Loucy (cell line): ENCODE measurements around the gene SERP2.
"Not testable (repeated sequence)": the region's sequence is repeated elsewhere in the genome, so short reads cannot be mapped to it uniquely, and the experiment has no call there.

Experiments used
- H2AFZ ChIP-seq: fragments of 200-600 bp; sonication (generic); 2 replicates; pipeline ENCODE4 v1.6.0; 2016; ENCODE audit warnings: antibody characterized with exemption, mild to moderate bottlenecking, low read length, moderate library complexity
- H3F3A ChIP-seq: fragments of 200-600 bp; 2 replicates; pipeline ENCODE4 v1.6.0; 2016; ENCODE audit warnings: antibody characterized with exemption, low read depth, mild to moderate bottlenecking
- H3K27me3 ChIP-seq: fragments of 200-600 bp; sonication (generic); 2 replicates; pipeline ENCODE4 v1.6.1; 2014; ENCODE audit warnings: low read length, mild to moderate bottlenecking; ENCODE audit not compliant: insufficient read depth, poor library complexity, severe bottlenecking
- H3K36me3 ChIP-seq: fragments of 200-600 bp; sonication (generic); 2 replicates; pipeline ENCODE4 v1.6.1; 2016; ENCODE audit warnings: low read length; ENCODE audit not compliant: insufficient read depth
- H3K4me1 ChIP-seq: fragments of 200-600 bp; sonication (generic); 2 replicates; pipeline ENCODE4 v1.5.1; 2014; ENCODE audit warnings: low read length, mild to moderate bottlenecking; ENCODE audit not compliant: insufficient read depth, poor library complexity, severe bottlenecking
- H3K4me2 ChIP-seq: fragments of 200-600 bp; sonication (generic); 2 replicates; pipeline ENCODE4 v1.6.0; 2014; ENCODE audit warnings: antibody characterized with exemption, low read length, low read depth, mild to moderate bottlenecking; ENCODE audit not compliant: poor library complexity, severe bottlenecking
- H3K4me3 ChIP-seq: fragments of 200-600 bp; sonication (generic); 2 replicates; pipeline ENCODE4 v1.5.1; 2014; ENCODE audit warnings: low read length, mild to moderate bottlenecking, mixed read lengths; ENCODE audit not compliant: poor library complexity, severe bottlenecking
- H3K79me2 ChIP-seq: fragments of 200-600 bp; sonication (generic); 2 replicates; pipeline ENCODE4 v1.6.1; 2014; ENCODE audit warnings: low read length; ENCODE audit not compliant: insufficient read depth
- H3K9ac ChIP-seq: fragments of 200-600 bp; sonication (generic); 2 replicates; pipeline ENCODE4 v1.6.0; 2014; ENCODE audit warnings: mild to moderate bottlenecking, low read depth, low read length, moderate library complexity; ENCODE audit not compliant: poor library complexity, severe bottlenecking
- H3K9me2 ChIP-seq: fragments of 200-600 bp; sonication (generic); replicated peaks from 2 replicates; pipeline ENCODE4 v1.6.1; 2016; ENCODE audit warnings: low read depth, low read length, mixed read lengths
- H3K9me3 ChIP-seq: fragments of 200-600 bp; sonication (generic); 2 replicates; pipeline ENCODE4 v1.6.1; 2014; ENCODE audit warnings: mild to moderate bottlenecking, antibody characterized with exemption, low read length, low read depth; ENCODE audit not compliant: insufficient read depth
- H4K20me1 ChIP-seq: fragments of 200-600 bp; sonication (generic); 2 replicates; pipeline ENCODE4 v1.6.0; 2014; ENCODE audit warnings: antibody characterized with exemption, low read length, mild to moderate bottlenecking; ENCODE audit not compliant: insufficient read depth, poor library complexity, severe bottlenecking
- EZH2phosphoT487 ChIP-seq: fragments of 200-600 bp; IDR thresholded peaks from 2 replicates; pipeline ENCODE4 v1.6.1; 2018; ENCODE audit warnings: antibody characterized with exemption, mild to moderate bottlenecking, moderate library complexity, borderline replicate concordance
- TF ChIP-seq, protein P1 (sequence below): fragments of 200-600 bp; sonication (generic); conservative IDR thresholded peaks from 2 replicates; pipeline ENCODE4 v1.5.1; 2014; ENCODE audit warnings: mild to moderate bottlenecking, antibody characterized with exemption, low read length

Gene SERP2

DNA sequence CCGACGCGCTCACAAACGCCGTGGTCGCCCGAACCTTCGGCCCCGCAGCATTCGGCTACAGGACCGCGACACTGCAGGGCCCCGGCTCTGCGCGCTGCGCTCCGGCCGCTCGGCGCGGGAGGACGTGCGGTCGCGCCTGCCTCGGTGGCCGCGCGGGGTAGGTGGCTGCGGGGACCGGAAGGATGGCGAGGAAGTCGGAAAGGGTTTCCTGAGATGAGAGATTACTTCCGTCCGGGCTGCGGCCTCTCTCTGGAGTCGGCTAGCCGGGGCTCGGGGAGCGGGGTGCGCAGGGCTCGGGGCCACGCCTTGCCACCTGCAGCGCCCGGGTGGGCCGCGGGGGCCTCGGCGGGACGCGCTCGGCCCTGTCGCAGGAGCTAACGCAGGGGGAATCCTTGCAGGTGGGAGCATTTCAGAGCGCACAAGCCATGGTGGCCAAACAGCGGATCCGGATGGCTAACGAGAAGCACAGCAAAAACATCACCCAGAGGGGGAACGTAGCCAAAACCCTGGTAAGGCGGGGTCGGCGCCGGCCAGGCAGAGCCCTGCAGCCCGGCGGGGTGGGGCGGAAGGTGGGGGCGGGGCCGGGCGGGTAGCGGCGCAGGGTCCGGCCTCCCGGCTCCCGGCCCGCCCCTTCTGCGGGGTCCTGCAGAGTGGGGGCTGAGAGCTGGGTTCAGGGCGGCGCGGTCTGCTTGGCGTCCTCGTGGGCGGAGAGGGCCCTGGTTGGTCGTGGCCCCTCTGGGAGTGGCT is at the start of gene SERP2:
Gene SERP2 (plus strand): TSS at position 224 of the 747 bp plus-strand sequence. CDS start 202 bp downstream, at position 426.
- Histone ChIP-seq H2AFZ (no peak within 1 kb of the TSS), H3K27me3 (no peaks in the 10 kb centered on the region), H3K9me2 (no peaks in the 10 kb centered on the region), H3K79me2 (no peaks in the 10 kb centered on the region), H3K9me3 (no peaks in the 10 kb centered on the region), H3F3A (no peaks in the 10 kb centered on the region), H3K4me3 (no peak within 1 kb of the TSS), H3K4me1 (peaks cover 12% of the 10 kb centered on the region), H4K20me1 (no peaks in the 10 kb centered on the region), H3K4me2 (no peak within 1 kb of the TSS), H3K9ac (no peak within 1 kb of the TSS), H3K36me3 (no peaks in the 10 kb centered on the region)
- TF ChIP-seq, protein P1, sequence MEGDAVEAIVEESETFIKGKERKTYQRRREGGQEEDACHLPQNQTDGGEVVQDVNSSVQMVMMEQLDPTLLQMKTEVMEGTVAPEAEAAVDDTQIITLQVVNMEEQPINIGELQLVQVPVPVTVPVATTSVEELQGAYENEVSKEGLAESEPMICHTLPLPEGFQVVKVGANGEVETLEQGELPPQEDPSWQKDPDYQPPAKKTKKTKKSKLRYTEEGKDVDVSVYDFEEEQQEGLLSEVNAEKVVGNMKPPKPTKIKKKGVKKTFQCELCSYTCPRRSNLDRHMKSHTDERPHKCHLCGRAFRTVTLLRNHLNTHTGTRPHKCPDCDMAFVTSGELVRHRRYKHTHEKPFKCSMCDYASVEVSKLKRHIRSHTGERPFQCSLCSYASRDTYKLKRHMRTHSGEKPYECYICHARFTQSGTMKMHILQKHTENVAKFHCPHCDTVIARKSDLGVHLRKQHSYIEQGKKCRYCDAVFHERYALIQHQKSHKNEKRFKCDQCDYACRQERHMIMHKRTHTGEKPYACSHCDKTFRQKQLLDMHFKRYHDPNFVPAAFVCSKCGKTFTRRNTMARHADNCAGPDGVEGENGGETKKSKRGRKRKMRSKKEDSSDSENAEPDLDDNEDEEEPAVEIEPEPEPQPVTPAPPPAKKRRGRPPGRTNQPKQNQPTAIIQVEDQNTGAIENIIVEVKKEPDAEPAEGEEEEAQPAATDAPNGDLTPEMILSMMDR: no peak
- TF ChIP-seq EZH2phosphoT487: no peak

DNA sequence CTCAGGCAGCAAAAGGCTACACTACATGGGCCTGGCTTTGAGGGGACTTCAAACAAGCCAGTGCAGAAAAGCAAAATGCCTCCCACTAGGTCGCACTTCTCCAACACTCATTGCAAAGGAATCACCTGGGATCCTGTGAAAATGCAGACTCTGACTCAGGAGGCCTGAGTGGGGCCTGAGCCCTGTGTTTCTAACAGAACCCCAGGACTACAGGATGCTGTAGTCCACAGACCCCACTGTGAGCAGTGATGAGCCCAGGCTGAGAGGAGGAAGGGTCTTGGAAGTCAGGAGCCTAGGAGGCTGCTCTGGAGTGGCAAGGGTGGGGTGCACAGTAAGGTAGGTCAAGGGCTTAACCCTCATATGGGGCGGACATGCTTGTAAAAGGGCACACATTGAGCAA is 46.7 kb upstream of the SERP2 start:
- no peak for TF ChIP-seq EZH2phosphoT487
- TF ChIP-seq, protein P1: no peak
- no peak overlapping the region for H3K4me3 ChIP-seq
- no peak overlapping the region for H3K4me2 ChIP-seq
- H3K4me1 ChIP-seq: peaks cover under 1% of the 10 kb centered on the region
- no peaks in the 10 kb centered on the region for H3K36me3 ChIP-seq
- no peak overlapping the region for H3K9ac ChIP-seq
- no peaks in the 10 kb centered on the region for H3K9me2 ChIP-seq
- H3K27me3 ChIP-seq: no peaks in the 10 kb centered on the region
- H3F3A ChIP-seq: no peaks in the 10 kb centered on the region
- no peaks in the 10 kb centered on the region for H4K20me1 ChIP-seq
- no peaks in the 10 kb centered on the region for H3K79me2 ChIP-seq
- H2AFZ ChIP-seq: no peak overlapping the region
- H3K9me3 ChIP-seq: no peaks in the 10 kb centered on the region; the same call in 1 of the 2 replicates

DNA sequence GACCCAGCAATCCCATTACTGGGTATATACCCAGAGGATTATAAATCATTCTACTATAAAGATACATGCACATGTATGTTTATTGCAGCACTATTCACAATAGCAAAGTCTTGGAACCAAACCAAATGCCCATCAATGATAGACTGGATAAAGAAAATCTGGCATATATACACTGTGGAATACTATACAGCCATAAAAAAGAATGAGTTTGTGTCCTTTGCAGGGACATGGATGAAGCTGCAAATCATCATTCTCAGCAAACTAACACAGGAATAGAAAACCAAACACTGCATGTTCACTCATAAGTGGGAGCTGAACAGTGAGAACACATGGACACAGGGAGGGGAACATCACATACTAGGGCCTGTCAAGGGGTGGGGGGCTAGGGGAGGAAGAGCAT is 44.6 kb upstream of the SERP2 start:
- not testable (repeated sequence) for H3K79me2 ChIP-seq, H3K27me3 ChIP-seq, H3K4me3 ChIP-seq, H3K4me2 ChIP-seq, H3K9me2 ChIP-seq, H3K9me3 ChIP-seq, H3K36me3 ChIP-seq, H2AFZ ChIP-seq, H4K20me1 ChIP-seq, H3K9ac ChIP-seq, H3F3A ChIP-seq
- H3K4me1 ChIP-seq: peaks cover 22% of the 10 kb centered on the region
